Left forelimb (tissue), 1 donor: ENCODE measurements around the gene MED12.
"Not testable (repeated sequence)": the region's sequence is repeated elsewhere in the genome, so short reads cannot be mapped to it uniquely, and the experiment has no call there.

Source experiments
- DNase-seq: peaks from one replicate; pipeline ENCODE4 v3.0.0-alpha.2; 2018; ENCODE audit warnings: low spot score

The MED12 gene

DNA sequence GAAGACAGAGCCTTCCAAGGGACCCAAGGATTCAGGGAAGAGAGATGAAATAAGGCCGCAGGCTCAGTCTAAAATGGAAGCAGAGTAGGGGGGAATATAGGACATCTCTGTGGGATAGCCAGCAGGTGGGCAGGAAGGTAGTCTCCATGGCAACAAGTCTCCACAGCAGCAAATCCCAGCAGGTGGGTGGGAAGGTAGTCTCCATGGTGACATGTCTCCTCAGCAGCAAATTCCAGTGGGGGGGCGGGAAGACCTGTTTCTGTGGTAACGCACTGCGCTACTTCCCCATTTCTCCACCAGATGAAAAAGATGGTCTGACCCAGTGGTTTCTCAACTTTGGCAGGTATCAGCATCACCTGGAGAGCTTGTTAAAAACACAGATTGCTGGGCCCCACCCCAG, 44.6 kb downstream of the MED12 start:
- no peak for DNase-seq

DNA sequence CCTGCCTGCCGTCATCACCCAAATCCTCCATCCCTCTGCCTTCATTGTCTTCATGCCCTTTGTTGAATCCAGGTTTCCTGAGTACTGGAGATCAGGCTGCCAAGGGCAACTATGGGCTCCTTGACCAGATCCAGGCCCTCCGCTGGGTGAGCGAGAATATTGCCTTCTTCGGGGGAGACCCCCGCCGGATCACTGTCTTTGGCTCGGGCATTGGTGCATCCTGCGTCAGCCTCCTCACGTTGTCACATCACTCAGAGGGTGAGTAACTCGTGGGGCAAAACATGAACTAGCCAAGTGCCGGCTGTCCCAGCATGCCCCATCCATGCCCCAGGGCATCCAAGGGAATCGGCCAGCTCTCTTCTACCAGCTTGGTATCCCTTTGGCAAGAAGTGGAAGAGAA, 45.7 kb downstream of the MED12 start:
- DNase-seq = no peak

DNA sequence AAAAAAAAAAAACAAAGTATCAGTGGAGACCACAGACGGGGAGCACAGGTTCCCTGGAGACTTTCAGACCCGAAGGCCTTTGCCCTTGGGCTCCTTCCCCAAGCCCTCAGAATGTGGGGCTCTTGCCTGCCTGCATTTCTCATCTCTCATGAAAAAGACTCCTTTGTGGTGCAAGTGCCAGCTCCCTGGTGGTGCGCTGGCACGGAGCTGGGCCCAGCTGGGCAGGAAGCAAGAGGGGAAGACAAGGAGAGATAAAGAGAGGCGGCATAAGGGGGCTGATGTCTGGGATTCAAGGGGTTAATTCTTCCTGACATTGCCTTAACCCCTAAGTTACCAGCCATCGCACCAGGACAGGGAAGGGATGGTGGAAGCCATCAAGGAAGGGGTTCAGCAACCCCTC, 48.1 kb downstream of the MED12 start:
- DNase-seq = no peak

DNA sequence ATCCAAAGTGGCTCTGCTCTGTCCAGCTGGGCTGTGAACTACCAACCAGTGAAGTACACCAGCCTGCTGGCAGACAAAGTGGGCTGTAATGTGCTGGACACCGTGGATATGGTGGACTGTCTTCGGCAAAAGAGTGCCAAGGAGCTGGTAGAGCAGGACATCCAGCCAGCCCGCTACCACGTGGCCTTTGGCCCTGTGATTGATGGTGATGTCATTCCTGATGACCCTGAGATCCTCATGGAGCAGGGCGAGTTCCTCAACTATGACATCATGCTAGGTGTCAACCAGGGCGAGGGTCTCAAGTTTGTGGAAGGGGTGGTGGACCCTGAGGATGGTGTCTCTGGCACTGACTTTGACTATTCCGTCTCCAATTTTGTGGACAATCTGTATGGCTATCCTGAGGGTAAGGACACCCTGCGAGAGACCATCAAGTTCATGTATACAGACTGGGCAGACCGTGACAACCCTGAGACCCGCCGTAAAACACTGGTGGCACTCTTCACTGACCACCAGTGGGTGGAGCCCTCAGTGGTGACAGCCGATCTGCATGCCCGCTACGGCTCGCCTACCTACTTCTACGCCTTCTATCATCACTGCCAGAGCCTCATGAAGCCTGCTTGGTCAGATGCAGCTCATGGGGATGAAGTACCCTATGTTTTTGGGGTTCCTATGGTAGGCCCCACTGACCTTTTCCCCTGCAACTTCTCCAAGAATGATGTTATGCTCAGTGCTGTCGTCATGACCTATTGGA, 48.8 kb downstream of the MED12 start:
- DNase-seq = no peak

DNA sequence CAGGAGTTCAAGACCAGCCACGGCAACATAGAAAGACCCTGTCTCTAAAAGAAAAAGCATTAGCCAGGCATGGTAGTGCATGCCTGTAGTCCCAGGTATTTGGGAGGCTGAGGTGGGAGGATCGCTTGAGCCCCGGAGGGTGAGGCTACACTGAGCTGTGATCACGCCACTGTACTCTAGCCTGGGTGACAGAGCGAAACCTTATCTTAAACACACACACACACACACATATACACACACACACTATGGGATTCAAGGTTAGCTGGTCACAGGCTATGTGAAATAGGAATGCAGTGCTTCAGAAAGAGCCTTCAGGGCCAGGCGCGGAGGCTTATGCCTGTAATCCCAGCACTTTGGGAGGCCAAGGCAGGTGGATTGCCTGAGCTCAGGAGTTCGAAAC, 49.7 kb downstream of the MED12 start:
- no peak for DNase-seq

DNA sequence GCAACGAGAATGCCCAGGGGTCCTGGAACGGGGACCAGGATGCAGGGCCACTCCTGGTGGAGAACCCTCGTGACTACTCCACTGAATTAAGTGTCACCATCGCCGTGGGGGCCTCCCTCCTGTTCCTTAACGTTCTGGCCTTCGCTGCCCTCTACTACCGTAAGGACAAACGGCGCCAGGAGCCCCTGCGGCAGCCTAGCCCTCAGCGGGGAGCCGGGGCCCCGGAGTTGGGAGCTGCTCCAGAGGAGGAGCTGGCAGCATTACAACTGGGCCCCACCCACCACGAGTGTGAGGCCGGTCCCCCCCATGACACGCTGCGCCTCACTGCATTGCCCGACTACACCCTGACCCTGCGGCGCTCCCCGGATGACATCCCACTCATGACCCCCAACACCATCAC, 51.2 kb downstream of the MED12 start:
- DNase-seq = no peak

DNA sequence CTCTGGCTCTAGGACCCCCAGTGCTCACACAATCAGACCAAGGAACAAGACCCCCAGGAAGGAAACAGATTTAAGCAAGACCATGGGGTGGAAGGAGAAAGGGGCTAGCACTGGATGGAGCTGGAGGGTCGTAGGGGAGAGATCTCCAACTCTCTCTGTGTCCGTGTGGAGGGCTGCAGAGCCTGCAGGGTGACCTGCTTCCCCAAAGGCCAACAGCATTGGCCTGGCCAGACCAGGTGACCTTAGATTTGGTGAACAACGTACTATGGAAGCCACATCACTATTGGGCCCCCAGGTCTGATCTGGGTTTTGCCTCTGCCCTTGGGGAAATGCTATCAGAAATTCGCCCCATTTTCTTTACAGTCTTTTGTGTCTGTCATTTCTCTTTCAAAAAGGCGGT, 52.3 kb downstream of the MED12 start:
- no peak for DNase-seq

DNA sequence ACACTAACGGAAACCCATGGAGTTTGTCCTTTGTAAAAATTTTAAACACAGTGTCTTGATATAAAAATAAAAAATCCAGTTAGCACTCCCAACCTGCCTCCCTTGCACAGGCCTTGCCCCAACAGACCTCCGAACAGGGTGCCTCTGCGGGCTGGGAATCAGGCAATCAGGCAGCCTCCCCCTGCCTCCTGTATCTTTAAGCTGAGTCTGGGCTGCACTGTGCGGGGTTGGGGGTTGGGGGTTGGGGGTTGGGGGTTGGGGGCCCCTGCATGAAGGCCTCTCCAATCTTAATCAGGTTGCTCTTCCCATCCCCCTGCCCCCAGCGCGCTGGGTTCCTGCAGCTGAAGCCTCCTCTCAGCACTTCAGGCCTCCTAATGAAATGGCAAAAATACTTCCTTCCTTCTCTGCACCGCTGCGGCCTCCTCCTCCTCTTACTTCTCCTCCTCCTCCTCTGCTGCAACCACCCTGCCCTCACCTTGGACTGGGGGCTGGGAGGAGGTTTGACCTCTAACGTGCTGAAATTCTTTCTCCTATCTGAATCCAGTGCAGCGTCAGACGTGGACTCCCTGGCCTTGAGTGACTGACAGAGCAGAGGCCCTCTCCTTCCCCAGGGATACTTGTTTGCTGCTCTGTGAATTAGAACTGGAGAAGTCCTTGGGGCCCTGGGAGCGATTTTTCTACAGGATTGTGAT, 52.9 kb downstream of the MED12 start:
- no peak for DNase-seq

DNA sequence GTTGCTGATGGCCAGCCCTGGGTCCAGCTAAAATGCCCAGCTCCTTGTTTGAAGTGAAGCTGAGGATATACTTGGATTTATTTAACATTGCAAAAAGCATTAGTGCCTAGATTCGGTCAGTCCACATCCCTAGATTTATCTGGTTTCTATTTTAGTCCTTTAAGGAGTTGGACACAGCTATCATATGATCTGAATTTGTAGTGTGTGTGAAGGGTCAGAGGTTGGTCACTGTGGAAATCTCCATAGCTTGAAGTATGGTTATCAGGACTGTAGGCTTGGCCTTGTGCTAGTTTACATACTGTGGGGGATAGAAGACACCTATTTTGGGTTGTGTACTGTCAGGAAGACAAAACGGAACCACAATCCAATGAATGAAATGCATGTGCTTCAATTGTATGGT, 55.0 kb downstream of the MED12 start:
- DNase-seq = no peak

DNA sequence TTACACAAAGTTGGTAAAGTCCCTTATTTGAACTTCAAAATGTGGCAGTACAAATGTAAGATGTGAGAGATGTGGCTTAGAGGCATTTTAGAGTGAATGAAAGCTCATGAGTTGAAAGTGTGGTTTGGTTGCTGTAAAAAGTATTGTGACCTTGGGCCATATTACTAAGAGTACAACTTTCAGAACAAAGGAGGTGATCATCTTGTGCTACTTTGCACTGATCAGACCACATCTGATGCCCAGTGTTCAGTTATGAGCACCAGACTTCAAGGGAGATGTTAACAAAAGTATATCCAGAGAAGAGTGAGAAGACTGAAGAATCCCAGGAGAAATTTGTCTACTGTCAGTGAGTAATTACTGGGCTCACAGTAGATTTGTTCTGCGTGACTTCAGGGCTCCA, 56.4 kb downstream of the MED12 start:
- DNase-seq = no peak

DNA sequence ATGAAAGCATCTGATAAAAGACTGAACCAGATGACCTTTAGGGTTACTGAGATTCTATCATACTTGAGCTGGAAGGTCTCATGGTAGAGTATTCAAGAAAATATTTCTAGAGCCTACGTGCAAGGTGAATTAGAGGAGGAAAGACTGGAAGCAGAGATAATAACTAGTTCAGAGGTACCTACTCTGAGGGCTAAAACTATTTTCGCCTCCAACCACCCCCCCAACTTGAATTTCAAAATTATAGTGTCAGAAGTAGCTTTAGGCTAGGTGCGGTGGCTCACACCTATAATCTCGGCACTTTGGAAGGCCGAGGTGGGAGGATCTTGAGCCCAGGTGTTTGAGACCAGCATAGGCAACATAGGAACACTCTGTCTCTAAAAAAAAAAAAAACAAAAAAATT, 57.1 kb downstream of the MED12 start:
- DNase-seq = no peak

DNA sequence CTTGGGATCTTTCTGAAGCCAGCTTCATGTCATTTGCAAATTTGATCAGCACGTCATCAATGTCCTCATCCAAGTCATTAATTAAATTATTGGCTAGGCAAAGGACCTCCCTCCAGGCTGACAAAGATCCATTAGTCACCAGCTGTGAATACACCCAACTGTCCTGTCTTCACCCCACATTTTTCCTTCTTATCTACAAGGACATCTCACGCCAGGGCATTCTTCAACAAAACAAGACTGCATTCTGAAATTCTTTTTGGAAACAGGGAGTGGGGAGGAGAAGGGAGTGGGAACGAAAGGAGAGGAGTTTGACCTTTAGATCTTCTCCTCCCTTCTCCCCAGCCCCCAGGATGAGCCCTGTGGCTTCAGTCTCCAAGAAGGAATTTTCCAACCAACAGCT, 58.9 kb downstream of the MED12 start:
- DNase-seq = no peak

DNA sequence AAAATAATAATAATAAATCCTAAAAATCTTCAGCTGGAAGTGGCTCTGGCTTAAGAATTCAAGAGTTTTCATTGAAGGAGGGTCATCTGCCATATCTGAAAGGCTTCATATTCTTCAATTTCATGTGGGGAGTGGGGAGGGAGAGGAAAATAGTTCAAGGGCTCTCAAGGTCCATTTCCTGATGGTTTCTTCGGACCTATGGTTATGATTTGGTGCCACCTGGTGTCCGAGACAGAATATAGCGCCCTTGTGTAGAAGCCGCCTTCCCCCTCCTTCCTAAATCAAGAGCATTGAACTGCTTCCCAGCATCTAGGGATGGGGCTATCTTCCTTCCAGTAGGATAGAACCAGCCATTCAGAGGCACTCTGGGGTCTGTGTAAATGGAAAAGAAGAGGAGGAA, 60.5 kb downstream of the MED12 start:
- DNase-seq = no peak

DNA sequence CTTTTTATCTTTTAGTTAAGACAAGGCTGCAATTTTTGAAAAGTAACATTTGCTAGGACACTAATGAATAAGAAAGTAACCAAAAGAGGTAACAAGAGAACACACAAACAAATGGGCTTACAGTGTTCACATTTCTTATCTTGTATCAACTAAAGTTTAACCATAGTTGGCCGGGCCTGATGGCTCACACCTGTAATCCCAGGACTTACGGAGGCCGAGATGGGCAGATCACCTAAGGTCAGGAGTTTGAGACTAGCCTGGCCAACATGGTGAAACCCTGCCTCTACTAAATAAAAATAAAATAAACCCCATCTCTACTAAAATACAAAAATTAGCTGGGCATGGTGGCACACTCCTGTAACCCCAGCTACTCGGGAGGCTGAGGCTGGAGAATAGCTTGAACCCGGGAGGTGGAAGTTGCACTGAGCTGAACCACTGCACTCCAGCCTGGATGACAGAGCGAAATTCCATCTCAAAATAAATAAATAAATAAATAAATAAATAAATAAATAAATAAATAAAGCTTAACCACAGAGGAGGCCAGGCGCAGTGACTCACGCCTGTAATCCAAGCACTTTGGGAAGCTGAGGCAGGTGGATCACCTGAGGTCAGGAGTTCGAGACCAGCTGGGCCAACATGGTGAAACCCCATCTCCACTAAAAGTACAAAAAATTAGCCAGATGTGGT, 62.3 kb downstream of the MED12 start:
- not testable (repeated sequence) for DNase-seq

DNA sequence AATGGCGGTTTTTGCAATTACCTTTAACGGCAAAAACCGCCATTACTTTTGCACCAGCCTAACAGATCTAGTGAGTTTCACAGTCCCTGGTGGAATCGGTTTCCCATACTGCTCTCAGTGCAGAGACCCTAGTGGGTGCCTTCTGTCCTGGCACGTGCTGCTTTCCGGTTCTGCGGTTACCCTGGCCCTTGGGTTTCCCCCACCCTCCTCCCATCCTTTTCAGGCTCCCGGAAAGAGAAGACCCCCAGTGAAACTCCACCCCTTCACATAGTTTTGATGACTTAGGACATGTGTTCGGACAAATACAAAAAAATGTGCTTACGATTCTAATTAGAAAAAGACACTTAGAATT, 63.1 kb downstream of the MED12 start:
- no peak for DNase-seq

DNA sequence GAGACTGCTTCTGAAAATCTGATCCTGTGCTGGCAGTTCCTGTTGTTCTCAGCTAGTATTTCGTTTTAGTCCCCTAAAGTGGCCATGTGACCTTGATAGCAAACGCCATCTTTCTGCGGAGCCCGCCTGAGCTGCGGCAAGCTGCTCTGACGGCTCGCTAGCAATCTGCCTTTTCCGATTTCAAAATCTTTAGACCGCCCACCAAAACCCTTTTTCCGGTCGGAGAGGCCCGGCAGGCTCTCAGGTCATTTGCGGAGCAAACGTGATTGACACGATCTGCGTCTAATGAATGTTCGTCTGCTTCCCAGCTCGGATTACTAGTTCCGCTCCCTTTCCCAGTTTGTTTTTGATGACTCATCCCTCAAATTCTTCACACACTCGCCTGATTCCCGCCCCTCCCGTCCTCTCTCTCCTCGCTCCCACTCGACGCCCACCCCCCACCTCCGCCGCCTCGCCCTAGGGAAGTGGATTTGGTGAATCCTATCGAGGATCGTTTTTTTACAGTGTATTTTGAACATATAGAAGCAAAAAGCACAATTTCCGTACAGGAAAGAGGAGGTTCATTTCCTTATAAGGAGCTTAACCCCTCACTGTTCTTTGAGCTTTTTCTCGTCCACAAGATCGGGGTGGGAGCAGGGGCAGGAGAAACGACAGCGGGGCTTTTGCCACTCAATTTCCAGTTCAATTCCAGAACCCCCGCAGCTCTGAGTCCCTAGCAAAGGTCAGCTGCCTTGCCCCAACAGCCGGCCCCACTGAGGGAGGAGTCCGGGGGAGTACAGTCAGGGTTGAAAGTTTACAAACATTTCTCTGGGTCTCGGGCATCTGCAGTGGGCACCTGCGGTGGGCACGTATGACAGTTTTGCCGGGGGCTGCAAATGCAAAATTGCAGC, 63.8 kb downstream of the MED12 start:
- DNase-seq = peak; percentile 81

DNA sequence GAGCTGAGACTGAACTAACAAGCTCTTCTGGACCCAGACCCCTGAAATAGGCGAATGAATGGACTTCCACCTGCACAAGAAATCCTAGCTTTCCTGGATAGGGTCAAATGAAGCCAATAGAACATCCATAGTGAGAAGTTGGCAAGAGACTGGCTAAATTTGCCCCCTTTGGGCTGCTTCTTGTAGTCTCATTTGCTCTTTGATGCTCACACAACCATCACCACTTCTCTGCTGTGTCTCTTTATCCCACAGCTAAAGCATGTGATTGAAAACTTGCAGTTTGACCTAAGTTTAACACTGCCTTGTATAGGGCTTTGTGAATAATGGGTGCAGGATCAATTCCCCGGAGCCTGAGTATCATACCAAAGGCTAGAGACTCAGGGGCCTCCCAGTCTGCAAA, 64.5 kb downstream of the MED12 start:
- no peak for DNase-seq

DNA sequence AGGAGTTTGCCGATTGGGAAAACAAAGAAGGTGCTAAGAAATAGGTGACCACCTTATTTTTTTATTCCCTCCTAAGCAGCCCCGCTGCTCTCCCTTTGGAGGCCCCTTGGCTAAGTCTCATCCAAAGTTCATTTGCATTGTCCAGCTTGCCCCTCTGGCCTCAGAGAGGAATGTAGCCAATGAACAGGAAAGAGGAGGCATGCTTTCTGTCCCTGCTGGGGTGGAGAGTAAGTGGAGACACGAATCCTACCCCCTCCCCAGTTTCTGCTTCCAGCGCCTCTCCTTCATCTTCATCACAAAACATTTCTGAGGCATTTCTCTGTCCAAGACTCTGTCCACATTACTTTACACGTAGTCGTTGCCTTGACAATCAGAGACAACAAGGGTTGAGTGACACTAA, 64.9 kb downstream of the MED12 start:
- DNase-seq = peak; percentile 62

DNA sequence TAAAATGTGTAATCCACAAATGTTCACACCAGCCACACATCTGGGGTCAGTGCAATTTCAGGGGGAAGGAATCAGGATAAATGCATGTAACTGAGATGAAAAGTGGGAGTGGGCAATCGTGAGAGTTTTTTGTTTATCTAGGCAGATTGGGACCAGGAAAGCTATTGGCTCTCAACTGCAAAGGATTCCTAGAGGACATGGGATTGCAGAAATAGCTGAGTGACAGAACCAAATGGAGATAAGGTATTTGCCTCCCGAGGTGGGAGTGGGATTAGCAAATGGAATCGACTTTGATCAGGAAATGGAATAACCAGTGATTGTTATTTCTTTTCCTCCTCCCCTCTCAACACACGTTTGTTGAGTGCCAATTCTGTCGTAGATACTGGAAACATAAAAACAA, 65.7 kb downstream of the MED12 start:
- no peak for DNase-seq

DNA sequence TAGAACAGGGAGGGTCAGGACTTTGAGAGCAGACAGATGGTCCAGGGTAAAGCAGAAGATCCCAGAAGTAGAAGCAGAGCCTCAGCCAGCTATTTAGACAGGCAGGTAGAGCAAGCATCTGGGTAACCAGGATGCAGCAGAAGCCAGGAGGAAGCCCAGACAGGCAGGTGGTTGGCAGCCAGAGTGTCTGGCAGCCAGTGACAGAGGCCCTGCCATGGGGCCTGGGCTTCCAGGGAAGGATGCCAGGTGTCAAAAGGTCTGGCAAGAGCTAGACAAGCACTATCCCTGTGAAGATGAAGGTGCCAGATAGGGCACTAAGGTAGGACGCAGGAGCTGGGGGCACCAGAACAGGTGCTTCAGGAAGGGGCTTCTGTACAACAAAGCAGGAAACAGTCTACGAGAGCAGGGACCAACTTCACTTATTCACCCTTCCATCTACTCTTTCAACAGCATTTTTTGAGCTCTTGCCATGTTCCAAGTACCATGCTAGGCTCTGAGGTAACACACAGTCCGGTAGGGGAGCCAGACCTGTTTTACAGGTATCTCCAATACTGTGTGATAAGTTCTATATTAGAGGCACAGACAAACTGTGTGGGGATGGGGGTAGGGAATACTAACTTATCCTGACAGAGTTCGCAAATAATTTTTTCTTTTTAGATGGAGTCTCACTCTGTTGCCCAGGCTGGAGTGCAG, 66.6 kb downstream of the MED12 start:
- no peak for DNase-seq

DNA sequence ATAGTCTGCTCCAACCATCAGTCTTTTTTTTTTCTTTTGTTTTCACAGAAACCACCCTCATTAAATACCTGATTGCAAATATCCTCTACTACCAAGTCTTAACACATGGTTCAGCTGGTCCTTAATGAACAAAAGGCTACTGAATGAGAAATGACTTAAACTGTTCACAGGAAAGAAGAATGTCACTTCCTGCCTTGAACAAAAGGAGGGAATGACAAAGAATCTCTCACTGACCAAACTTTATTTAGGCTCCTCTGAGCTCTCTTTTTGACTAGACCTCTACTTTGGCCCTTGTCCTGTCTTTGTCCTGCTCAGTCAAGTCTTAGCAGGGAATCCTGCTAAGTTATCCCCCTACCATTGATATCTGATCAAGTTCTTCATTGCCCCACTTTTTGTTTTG, 72.9 kb downstream of the MED12 start:
- no peak for DNase-seq
